PC-3 (cell line): Measurements from ENCODE around the gene PDC. TPM values are rescaled to one million over a fixed set of nuclear protein-coding genes. Genes with fewer than 3 reads are reported as not detected.

Source experiments
- ATAC-seq: fragments of 200-7000 bp; cut with Tn5 transposase; 2 replicates; pipeline ENCODE4 v1.9.1; 2020; ENCODE audit warnings: mild to moderate bottlenecking, moderate library complexity
- BruUV-seq: library from RNA; stranded (reverse); fragments of 400-500 nt; replicated peaks from 2 replicates; lab custom pipeline; 2021; lab: Mats Ljungman, UMichigan
- CTCF ChIA-PET: fragments of 300-600 bp; sonication (Branson Sonifier 250); formaldehyde crosslinking; loops from one replicate; lab custom pipeline; 2022; ENCODE audit warnings: antibody characterized with exemption; lab: Charles Lee
- POLR2A ChIA-PET: fragments of 300-600 bp; sonication (Branson Sonifier 250); formaldehyde crosslinking; loops from one replicate; lab custom pipeline; 2022; ENCODE audit warnings: antibody characterized with exemption; ENCODE audit not compliant: unreplicated experiment; lab: Charles Lee
- DNase-seq: peaks from one replicate; pipeline ENCODE4 v3.0.0-alpha.2; 2015
- H2AFZ ChIP-seq: fragments of 300-600 bp; sonication (generic); 2 replicates; pipeline ENCODE4 v1.6.0; 2016; ENCODE audit warnings: antibody characterized with exemption, low read length
- H3F3A ChIP-seq: fragments of 300-600 bp; sonication (generic); one replicate; pipeline ENCODE4 v1.6.0; 2017; ENCODE audit warnings: antibody characterized with exemption, low read length, control low read depth, mild to moderate bottlenecking; ENCODE audit not compliant: unreplicated experiment
- H3K27ac ChIP-seq: fragments of 300-600 bp; sonication (generic); 2 replicates; pipeline ENCODE4 v1.5.1; 2016; ENCODE audit warnings: mild to moderate bottlenecking, low read length
- H3K27me3 ChIP-seq: fragments of 300-600 bp; sonication (generic); 2 replicates; pipeline ENCODE4 v1.6.1; 2016; ENCODE audit warnings: low read length, mixed read lengths
- H3K36me3 ChIP-seq: fragments of 300-600 bp; sonication (generic); 2 replicates; pipeline ENCODE4 v1.6.1; 2016; ENCODE audit warnings: low read depth, mixed run types, low read length, mixed read lengths
- H3K4me1 ChIP-seq: fragments of 300-600 bp; sonication (generic); 2 replicates; pipeline ENCODE4 v1.5.1; 2016; ENCODE audit warnings: low read length; ENCODE audit not compliant: insufficient read depth
- H3K4me2 ChIP-seq: fragments of 300-600 bp; sonication (generic); 2 replicates; pipeline ENCODE4 v1.6.0; 2016; ENCODE audit warnings: low read length
- H3K4me3 ChIP-seq: fragments of 300-600 bp; sonication (generic); 2 replicates; pipeline ENCODE4 v1.5.1; 2016; ENCODE audit warnings: mild to moderate bottlenecking, low read length, mixed read lengths
- H3K79me2 ChIP-seq: fragments of 300-600 bp; sonication (generic); 2 replicates; pipeline ENCODE4 v1.6.1; 2017; ENCODE audit warnings: low read length, mixed read lengths
- H3K9ac ChIP-seq: fragments of 300-600 bp; sonication (generic); 2 replicates; pipeline ENCODE4 v1.6.0; 2016; ENCODE audit warnings: mild to moderate bottlenecking, low read length
- H3K9me2 ChIP-seq: fragments of 300-600 bp; sonication (generic); replicated peaks from 2 replicates; pipeline ENCODE4 v1.6.1; 2016; ENCODE audit warnings: mixed run types, low read length, mixed read lengths
- H3K9me3 ChIP-seq: fragments of 300-600 bp; sonication (generic); 2 replicates; pipeline ENCODE4 v1.6.1; 2016; ENCODE audit warnings: low read length, mixed read lengths
- H4K20me1 ChIP-seq: fragments of 300-600 bp; sonication (generic); 2 replicates; pipeline ENCODE4 v1.6.1; 2016; ENCODE audit warnings: low read length, mixed read lengths
- CTCF ChIP-seq: fragments of 300-600 bp; sonication (generic); conservative IDR thresholded peaks from 2 replicates; pipeline ENCODE4 v1.5.1; 2017; ENCODE audit warnings: antibody characterized with exemption, low read depth, mild to moderate bottlenecking, low read length
- EZH2 ChIP-seq: fragments of 300-600 bp; sonication (generic); IDR thresholded peaks from one replicate; pipeline ENCODE4 v1.6.1; 2017; ENCODE audit warnings: antibody characterized with exemption, mild to moderate bottlenecking, low read length; ENCODE audit not compliant: unreplicated experiment
- EZH2phosphoT487 ChIP-seq: fragments of 300-600 bp; sonication (generic); IDR thresholded peaks from 2 replicates; pipeline ENCODE4 v1.6.1; 2018; ENCODE audit warnings: mild to moderate bottlenecking, antibody characterized with exemption, low read length, borderline replicate concordance
- intact Hi-C: fragments of 100-400 bp; cut with micrococcal nuclease; formaldehyde crosslinking; loops from 2 replicates; pipeline ENCODE4 v1.9.0; 2023
- total RNA-seq: library from RNA; depleted of rRNA; stranded (reverse); fragments of >200 nt; gene quantifications from 2 replicates; pipeline ENCODE4 v1.2.3, GENCODE V29; 2014

Gene PDC
- total RNA-seq, 1 experiment from 2014 or later = not detected

- no peak overlapping the region for H3K4me2 ChIP-seq
- no peaks in the 10 kb centered on the region for H3K9me2 ChIP-seq
- TF ChIP-seq EZH2 (no peak), EZH2phosphoT487 (no peak), CTCF (no peak)
- no peaks in the 10 kb centered on the region for H3K4me1 ChIP-seq
- H2AFZ ChIP-seq = no peak overlapping the region
- CTCF ChIA-PET = no interaction called here
- H3K4me3 ChIP-seq = no peak overlapping the region
- H3K36me3 ChIP-seq = no peaks in the 10 kb centered on the region
- intact Hi-C loops = no loop called here
- no peak for ATAC-seq
- H3K27ac ChIP-seq = no peak overlapping the region
- no peaks in the 10 kb centered on the region for H3K79me2 ChIP-seq
- no peaks in the 10 kb centered on the region for H4K20me1 ChIP-seq
- H3K27me3 ChIP-seq = no peaks in the 10 kb centered on the region
- H3K9me3 ChIP-seq = no peaks in the 10 kb centered on the region
- BruUV-seq = no TSS peak
- H3F3A ChIP-seq = no peaks in the 10 kb centered on the region
- no peak for DNase-seq
- POLR2A ChIA-PET = interaction anchor here (0.6 kb wide), 1 partner anchor 128 kb away, joined by 5 read pairs; no protein-coding TSS in a partner anchor
- H3K9ac ChIP-seq = no peak overlapping the region
Observed at GRCh38 chr1:186456729-186457255, 4.1 kb downstream of the PDC start.

- Histone ChIP-seq H3K9me2 (no peaks in the 10 kb centered on the region), H3K4me1 (no peaks in the 10 kb centered on the region), H3K9ac (no peak overlapping the region), H3K4me2 (no peak overlapping the region), H3F3A (no peaks in the 10 kb centered on the region), H3K27me3 (no peaks in the 10 kb centered on the region), H3K27ac (no peak overlapping the region), H3K36me3 (no peaks in the 10 kb centered on the region), H3K79me2 (no peaks in the 10 kb centered on the region), H3K9me3 (no peaks in the 10 kb centered on the region), H2AFZ (no peak overlapping the region), H4K20me1 (no peaks in the 10 kb centered on the region), H3K4me3 (no peak overlapping the region)
- ATAC-seq (no peak), DNase-seq (no peak)
- intact Hi-C loops = no loop called here
- ChIA-PET POLR2A (no interaction called here), CTCF (no interaction called here)
- TF ChIP-seq EZH2 (no peak), EZH2phosphoT487 (no peak), CTCF (no peak)
- no TSS peak for BruUV-seq
Observed at GRCh38 chr1:186454981-186455380, 5.9 kb downstream of the PDC start.

- ChIA-PET POLR2A (no interaction called here), CTCF (no interaction called here)
- Histone ChIP-seq H3K4me2 (no peak overlapping the region), H3F3A (no peaks in the 10 kb centered on the region), H3K9ac (no peak overlapping the region), H3K36me3 (no peaks in the 10 kb centered on the region), H3K79me2 (no peaks in the 10 kb centered on the region), H3K9me2 (no peaks in the 10 kb centered on the region), H3K4me1 (0 out of 2 replicates have a peak, but pooled peaks cover 12% of the 10 kb centered on the region), H2AFZ (no peak overlapping the region), H3K4me3 (no peak overlapping the region), H3K9me3 (no peaks in the 10 kb centered on the region), H3K27ac (no peak overlapping the region), H3K27me3 (no peaks in the 10 kb centered on the region), H4K20me1 (no peaks in the 10 kb centered on the region)
- no peak for ATAC-seq
- DNase-seq = no peak
- intact Hi-C loops = no loop called here
- TF ChIP-seq EZH2 (no peak), CTCF (no peak), EZH2phosphoT487 (no peak)
- no TSS peak for BruUV-seq
Observed at GRCh38 chr1:186446152-186446551, 14.8 kb downstream of the PDC start.
